ENCODE data around the gene SCGB3A1.

DNA sequence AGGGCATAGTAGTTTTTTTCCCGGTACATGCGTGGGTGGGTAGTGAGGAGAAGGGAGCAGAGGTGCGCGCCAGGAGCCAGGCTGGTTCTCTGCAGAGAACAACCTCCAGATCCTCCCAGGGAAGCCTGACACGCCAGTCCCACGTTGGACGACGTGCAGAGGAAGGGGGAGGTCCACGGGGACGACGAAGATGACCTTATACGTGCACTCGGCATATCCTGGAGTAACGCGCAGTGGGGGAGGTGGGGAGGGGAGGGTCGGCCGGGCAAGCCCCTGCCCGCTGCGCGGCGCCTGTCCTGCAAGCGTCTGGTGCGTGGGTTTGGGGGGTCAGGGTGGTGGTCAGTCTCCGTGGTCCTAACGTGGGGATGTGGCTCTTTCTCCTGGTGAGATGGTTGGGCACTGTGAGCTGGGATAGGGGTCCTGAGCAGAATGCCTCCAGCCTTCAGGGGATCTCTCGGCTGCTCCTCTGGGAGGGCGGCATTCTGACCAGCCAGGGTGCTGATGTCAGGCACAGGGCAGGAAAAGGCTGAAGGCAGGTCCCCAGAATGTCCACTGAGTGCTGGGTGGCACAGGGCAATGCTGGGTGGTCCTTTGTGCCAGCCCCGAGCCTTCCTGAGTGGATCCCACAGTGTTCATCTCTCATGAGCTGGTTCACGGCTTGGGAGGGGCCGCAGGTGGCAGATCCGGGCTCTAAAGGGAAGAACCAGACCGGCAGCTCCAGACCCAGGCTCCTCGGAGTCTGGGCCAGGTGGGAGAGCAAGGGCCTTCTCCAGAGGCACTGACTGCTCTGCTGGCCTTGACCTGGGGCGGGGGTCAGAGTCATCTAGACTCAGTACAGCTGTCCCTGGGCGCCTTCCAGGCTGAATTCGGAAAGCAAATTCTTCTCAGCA is 10.5 kb upstream of the SCGB3A1 start:
- TF ChIP-seq POLR2A (IDR thresholded peaks at IDR 0.05) (no peak), CTCF (IDR thresholded peaks at IDR 0.05 in 4 of 5, conservative IDR thresholded peaks at IDR 0.05 in 1 of 5) (no peak)
